Fibroblast of skin of right quadriceps (primary cell): Measurements from ENCODE around the gene KPNA2.
"Not testable (repeated sequence)": the region's sequence is repeated elsewhere in the genome, so short reads cannot be mapped to it uniquely, and the experiment has no call there.

ENCODE experiments used
- DNase-seq: peaks from one replicate; pipeline ENCODE4 v3.0.0-alpha.2; 2013

Gene KPNA2

DNA sequence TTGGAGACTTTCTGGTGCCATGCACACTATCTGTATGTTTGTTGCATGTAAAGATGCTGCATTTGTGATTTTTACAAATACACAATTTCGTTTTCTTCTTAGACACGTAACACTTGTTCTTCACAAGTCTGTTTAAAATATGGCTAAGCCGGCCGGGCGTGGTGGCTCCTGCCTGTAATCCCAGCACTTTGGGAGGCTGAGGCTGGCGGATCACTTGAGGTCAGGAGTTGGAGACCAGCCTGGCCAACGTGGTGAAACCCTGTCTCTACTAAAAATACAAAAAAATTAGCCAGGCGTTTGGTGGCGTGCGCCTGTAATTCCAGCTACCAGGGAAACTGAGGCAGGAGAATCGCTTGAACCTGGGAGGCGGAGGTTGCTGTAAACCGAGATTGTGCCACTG, 14.7 kb upstream of the KPNA2 start:
- not testable (repeated sequence) for DNase-seq

DNA sequence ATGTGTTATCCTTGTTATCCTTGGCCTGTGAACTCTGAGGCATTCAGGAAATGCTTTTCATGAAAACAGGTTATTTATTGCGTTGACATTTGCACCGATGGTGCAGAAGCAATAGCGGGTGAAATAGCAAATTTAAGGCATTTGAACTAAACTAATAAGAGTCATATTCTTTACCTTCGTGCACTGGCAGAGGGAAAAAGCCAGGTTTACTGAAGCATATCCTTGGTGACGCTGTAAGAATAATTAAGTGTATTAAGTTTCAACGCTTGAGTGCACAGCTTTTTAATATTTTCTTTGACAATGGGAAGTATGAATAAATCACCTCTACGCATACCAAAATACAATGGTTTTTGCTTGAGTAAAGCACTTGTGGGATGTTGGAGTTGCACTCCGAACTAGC, 13.6 kb upstream of the KPNA2 start:
- DNase-seq: no peak

- not testable (repeated sequence) for DNase-seq
Observed at GRCh38 chr17:68022547-68022946, 13.0 kb upstream of the KPNA2 start.

GRCh38 chr17:68029512-68030215, 5.9 kb upstream of the KPNA2 start:
- no peak for DNase-seq

DNA sequence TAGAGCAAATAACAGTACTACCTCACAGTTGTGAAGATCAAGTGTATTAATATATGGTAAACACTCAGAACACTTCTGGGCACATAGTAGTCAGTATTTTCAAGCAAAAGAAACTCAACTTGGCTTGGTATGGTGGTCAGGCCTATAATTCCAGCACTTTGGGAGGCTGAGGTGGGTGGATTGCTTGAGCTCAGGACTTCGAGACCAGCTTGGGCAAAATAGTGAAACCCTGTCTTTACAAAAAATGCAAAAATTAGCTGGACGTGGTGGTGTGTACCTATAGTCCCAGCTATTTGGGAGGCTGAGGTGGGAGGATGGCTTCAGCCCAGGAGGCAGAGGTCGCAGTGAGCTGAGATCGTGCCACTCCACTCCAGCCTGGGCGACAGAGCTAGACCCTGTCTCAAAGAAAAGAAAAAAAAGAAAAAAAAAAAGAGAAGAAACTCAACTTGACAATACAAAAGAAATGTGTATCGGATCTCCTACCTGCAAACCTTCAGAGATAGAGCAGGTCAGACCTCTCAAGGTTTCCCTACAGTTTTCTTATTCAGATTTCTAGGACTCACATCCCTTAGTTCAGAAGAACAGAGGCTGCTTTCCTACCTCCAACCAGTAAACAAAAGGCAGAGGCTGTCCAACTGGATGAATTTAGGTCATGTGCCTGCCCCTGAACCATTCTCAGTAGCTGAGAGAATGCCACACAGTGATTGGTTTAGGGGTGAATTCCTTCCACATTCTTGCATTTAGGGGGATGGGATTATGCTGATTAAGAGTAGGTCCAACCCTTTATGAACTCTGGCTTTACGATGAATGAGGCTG, 1.7 kb upstream of the KPNA2 start:
- peak; percentile 79 for DNase-seq

DNA sequence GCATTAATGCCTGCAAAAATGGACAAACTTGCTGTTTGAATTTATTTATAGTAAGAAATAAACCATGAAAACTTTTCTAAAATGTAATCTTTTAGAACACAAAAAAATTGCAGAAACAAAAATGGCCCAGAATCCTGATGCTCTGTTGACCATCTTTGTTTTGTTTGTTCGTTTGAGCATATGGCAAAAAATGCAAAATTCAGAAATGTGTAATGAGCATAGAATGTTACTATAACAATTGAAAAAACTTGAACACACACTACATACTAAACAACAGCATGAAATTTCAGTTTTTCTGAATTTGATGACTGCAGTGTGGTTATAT, 1.1 kb upstream of the KPNA2 start:
- no peak for DNase-seq

GRCh38 chr17:68035131-68035522, 408 bp upstream of the KPNA2 start:
- no peak for DNase-seq

DNA sequence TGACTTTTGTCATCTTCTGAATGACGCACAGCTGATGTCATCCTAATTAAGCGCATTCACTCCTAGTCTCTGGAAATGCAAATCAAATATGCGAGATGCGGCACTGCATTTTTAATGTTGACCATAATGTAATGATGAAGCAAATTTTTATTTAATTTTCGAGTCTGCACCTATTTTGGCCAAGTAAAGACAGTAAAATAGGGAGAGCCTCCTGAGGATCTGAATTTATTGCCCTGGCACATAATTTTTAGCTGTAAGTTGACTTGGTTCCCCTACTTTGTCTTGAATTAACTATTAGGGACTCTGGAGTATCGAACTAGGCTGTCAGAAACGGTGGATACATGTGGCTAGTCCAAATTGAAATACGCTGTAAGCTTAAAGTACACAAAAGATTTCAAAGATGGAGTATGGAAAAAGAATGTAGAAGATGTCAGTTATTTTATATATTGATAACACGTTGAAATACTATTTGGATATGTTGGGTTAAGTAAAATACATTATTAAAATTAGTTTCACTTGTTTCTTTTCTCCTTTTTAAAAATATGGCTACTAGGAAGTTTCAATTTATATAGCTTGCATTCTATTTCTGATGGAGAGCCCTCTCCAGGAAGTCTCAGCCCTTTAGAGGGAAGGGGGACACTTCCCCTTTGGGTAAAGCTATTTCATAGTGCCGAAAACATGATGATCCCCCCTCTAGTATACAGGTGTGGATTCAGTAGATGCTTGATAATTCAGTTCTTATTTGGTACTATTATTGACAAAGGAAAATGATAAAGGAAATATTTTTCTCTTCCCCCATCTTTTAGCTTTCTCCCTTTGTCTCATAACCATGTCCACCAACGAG, 991 bp downstream of the KPNA2 start:
- DNase-seq: peak; percentile 64

- no peak for DNase-seq
Observed at GRCh38 chr17:68047153-68047846, 11.8 kb downstream of the KPNA2 start.

GRCh38 chr17:68047890-68048542, 12.5 kb downstream of the KPNA2 start:
- DNase-seq: not testable (repeated sequence)

- no peak for DNase-seq
Observed at GRCh38 chr17:68048996-68049395, 13.5 kb downstream of the KPNA2 start.

GRCh38 chr17:68049812-68050437, 14.4 kb downstream of the KPNA2 start:
- not testable (repeated sequence) for DNase-seq

DNA sequence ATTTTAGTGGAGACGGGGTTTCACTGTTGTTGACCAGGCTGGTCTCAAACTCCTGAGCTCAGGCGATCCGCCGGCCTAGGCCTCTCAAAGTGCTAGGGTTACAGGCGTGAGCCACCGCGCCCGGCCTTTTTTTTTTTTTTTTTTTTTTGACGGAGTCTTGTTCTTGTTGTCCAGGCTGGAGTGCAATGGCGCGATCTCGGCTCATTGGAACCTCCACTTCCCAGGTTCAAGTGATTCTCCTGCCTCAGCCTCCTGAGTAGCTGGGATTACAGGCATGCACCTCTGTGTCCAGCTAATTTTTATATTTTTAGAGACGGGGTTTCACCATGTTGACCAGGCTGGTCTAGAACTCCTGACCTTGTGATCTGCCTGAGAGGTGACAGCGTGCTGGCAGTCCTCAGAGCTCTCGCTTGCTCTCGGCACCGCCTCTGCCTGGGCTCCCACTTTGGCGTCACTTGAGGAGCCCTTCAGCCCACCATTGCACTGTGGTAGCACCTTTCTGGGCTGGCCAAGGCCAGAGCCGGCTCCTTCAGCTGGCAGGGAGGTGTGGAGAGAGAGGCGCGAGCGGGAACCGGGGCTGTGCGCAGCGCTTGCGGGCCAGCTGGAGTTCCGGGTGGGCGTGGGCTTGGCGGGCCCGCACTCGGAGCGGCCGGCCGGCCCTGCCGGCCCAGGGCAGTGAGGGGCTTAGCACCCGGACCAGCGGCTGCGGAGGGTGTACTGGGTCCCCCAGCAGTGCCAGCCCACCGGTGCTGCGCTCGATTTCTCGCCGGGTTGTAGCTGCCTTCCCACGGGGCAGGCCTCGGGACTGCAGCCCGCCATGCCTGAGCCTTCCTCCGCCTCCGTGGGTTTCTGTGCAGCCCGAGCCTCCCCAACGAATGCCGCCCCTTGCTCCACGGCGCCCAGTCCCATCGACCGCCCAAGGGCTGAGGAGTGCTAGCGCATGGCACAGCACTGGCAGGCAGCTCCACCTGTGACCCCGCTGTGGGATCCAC, 16.1 kb downstream of the KPNA2 start:
- DNase-seq: not testable (repeated sequence)

GRCh38 chr17:68052810-68053209, 17.3 kb downstream of the KPNA2 start:
- no peak for DNase-seq

- peak; percentile 85 for DNase-seq
Observed at GRCh38 chr17:68053231-68054013, 17.9 kb downstream of the KPNA2 start.

DNA sequence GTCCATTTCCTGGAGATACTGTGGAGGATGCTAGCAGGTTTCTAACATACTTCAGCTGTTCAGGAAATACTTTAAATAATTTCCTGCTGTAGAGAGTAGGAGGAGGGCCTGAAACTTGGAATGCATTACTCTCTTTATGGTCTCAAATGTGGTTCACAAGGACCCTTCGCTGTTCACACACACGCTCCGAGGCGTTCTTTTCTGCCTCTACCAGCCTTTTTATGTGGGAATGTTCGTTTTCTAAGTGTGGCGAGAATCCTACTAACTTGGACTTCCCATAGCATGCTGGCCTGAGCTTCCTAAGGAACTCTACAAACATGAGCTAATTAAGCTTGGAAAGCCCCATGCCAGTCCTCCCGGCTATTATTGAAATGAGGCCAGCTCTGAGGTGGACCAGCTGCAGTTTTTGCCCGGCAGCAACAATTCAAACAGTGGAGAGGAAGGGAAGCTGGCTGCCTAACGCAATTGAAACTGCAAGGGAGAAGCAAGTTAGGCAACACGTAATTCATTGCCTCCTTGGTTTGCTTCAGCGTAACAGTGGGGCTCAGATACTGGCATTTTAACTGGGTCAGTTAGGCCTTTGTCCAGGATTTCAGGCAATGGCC, 18.9 kb downstream of the KPNA2 start:
- DNase-seq: peak; percentile 83

GRCh38 chr17:68057531-68057952, 22.0 kb downstream of the KPNA2 start:
- DNase-seq: no peak

GRCh38 chr17:68060336-68060735, 24.8 kb downstream of the KPNA2 start:
- DNase-seq: no peak
